ENCODE data around the gene GKN1. TPM values are rescaled to one million over a fixed set of nuclear protein-coding genes. Genes with fewer than 3 reads are reported as not detected.

The GKN1 gene
- total RNA-seq, 1 donor from 2014 or later, result not detected

DNA sequence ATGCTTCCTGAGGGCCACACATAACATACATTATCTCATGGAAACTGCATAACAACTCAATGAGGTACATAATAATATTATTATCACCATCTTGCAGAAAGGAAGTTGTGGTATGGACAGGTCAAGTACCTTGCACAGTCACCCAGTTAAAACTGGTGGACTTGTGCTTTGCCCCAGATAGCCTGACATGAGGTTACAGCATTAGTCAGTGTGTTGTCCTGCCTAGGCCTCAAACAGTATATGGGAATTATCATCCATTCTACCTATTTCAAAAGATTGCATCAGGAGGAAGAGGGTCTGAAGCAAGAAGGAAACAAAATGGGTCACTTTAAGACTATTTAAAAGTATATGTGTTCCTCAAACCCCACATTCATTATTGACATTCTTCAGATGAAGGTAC lies 33.2 kb downstream of the GKN1 start:
- ChIA-PET POLR2A (no interaction called here), CTCF (no interaction called here)
- no peak overlapping the region for H3K27ac Mint-ChIP-seq
- TF ChIP-seq, protein P1, sequence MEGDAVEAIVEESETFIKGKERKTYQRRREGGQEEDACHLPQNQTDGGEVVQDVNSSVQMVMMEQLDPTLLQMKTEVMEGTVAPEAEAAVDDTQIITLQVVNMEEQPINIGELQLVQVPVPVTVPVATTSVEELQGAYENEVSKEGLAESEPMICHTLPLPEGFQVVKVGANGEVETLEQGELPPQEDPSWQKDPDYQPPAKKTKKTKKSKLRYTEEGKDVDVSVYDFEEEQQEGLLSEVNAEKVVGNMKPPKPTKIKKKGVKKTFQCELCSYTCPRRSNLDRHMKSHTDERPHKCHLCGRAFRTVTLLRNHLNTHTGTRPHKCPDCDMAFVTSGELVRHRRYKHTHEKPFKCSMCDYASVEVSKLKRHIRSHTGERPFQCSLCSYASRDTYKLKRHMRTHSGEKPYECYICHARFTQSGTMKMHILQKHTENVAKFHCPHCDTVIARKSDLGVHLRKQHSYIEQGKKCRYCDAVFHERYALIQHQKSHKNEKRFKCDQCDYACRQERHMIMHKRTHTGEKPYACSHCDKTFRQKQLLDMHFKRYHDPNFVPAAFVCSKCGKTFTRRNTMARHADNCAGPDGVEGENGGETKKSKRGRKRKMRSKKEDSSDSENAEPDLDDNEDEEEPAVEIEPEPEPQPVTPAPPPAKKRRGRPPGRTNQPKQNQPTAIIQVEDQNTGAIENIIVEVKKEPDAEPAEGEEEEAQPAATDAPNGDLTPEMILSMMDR (IDR thresholded peaks at IDR 0.05), result no peak
- no peaks in the 10 kb centered on the region for H3K36me3 Mint-ChIP-seq (ENCODE audit: low read depth)
- peaks cover 41% of the 10 kb centered on the region for H3K27me3 Mint-ChIP-seq
- intact Hi-C loops (cut with micrococcal nuclease), result no loop called here
- ATAC-seq (ENCODE audit: low read depth), result no peak
- H3K4me1 Mint-ChIP-seq, result peaks cover 3% of the 10 kb centered on the region
- H3K4me3 Mint-ChIP-seq, result no peak overlapping the region
- peaks cover 2% of the 10 kb centered on the region for H3K9me3 Mint-ChIP-seq
- DNase-seq, result no peak

DNA sequence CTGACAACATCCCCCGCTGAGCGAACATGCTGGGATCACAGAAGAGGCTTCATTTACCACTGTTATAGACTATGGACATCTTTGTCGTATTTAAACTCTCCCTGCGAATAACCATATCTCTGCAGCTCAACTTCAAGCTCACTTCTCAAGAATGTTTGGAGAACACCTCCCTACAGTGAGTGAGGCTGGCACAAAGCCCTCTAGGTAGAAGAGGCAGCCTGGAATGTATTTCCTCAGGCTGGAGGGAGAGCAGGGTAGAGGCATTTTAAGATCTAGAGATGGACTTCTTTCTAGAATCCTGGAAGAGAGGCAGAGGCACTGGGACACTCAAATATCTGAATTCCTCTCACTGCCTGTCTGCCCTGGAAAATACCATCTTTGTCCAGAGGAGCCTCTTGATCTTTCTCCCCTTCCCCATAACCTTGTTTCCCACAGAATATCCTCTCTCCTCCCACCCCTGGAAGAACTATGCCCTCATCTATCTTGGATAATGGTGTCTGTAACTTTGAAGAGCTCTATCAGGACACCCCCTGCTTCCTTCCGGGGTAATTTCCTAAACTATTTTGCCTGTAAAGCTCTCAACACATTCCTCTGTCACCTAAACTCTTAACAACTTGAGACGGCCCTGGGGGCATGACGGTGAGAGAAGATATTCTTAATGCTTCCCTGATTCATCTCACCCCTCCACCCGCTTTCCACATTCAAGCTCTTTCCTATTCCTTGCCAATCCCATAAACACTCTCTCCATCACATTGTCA lies 36.2 kb downstream of the GKN1 start:
- intact Hi-C loops (cut with micrococcal nuclease), result loop anchor here (5.0 kb wide), 1 partner anchor 543 kb away; the partner anchor contains the start of genes APLF and FBXO48
- POLR2A ChIA-PET, result no interaction called here
- no peaks in the 10 kb centered on the region for H3K9me3 Mint-ChIP-seq
- peaks cover 14% of the 10 kb centered on the region for H3K4me1 Mint-ChIP-seq
- no peak for DNase-seq
- TF ChIP-seq, protein P1 (IDR thresholded peaks at IDR 0.05), result no peak
- H3K36me3 Mint-ChIP-seq (ENCODE audit: low read depth), result no peaks in the 10 kb centered on the region
- H3K4me3 Mint-ChIP-seq, result no peak overlapping the region
- CTCF ChIA-PET, result no interaction called here
- peaks cover 48% of the 10 kb centered on the region for H3K27me3 Mint-ChIP-seq
- no peak for ATAC-seq (ENCODE audit: low read depth)
- H3K27ac Mint-ChIP-seq, result no peak overlapping the region

- TF ChIP-seq, protein P1 (IDR thresholded peaks at IDR 0.05), result no peak
- CTCF ChIA-PET, result no interaction called here
- POLR2A ChIA-PET, result no interaction called here
- H3K4me3 Mint-ChIP-seq, result no peak overlapping the region
- no peaks in the 10 kb centered on the region for H3K36me3 Mint-ChIP-seq (ENCODE audit: low read depth)
- intact Hi-C loops (cut with micrococcal nuclease), result loop anchor here (5.0 kb wide), 1 partner anchor 544 kb away; the partner anchor contains the start of genes APLF and FBXO48
- ATAC-seq (ENCODE audit: low read depth) (no peak), DNase-seq (no peak)
- H3K9me3 Mint-ChIP-seq, result no peaks in the 10 kb centered on the region
- H3K27me3 Mint-ChIP-seq, result peaks cover 48% of the 10 kb centered on the region
- no peak overlapping the region for H3K27ac Mint-ChIP-seq
- peaks cover 14% of the 10 kb centered on the region for H3K4me1 Mint-ChIP-seq
Measured at GRCh38 chr2:69011611-69012157, 37.2 kb downstream of the GKN1 start.

- H3K4me3 Mint-ChIP-seq, result peak overlapping the region; percentile 64
- peaks cover 14% of the 10 kb centered on the region for H3K4me1 Mint-ChIP-seq
- DNase-seq (peak; percentile 33), ATAC-seq (ENCODE audit: low read depth) (peak; percentile 58)
- peaks cover 55% of the 10 kb centered on the region for H3K27me3 Mint-ChIP-seq
- no peaks in the 10 kb centered on the region for H3K9me3 Mint-ChIP-seq
- intact Hi-C loops (cut with micrococcal nuclease), result loop anchor here (1.0 to 5.0 kb wide), 2 partner anchors 295 to 545 kb away; partner anchors contain the start of genes APLF and FBXO48
- POLR2A ChIA-PET, result no interaction called here
- H3K27ac Mint-ChIP-seq, result no peak overlapping the region
- TF ChIP-seq, protein P1 (IDR thresholded peaks at IDR 0.05), result no peak
- CTCF ChIA-PET, result no interaction called here
- H3K36me3 Mint-ChIP-seq (ENCODE audit: low read depth), result no peaks in the 10 kb centered on the region
Measured at GRCh38 chr2:69012310-69013141, 38.1 kb downstream of the GKN1 start.

Data from activated B cell treated with CpG ODN at 0.5 μM for 24 hours (primary cell).